Right renal pelvis (tissue), 4 donors: ENCODE measurements around the gene SGIP1. TPM values are rescaled to one million over a fixed set of nuclear protein-coding genes. Genes with fewer than 3 reads are reported as not detected.
"Not testable (repeated sequence)": the region's sequence is repeated elsewhere in the genome, so short reads cannot be mapped to it uniquely, and the experiment has no call there.

Experiments
- DNase-seq, 4 donors: peaks; one replicate each; pipeline ENCODE4 v3.0.0-alpha.2; 2013; ENCODE audit warnings: low read depth in 4 of 4, low spot score in 3 of 4, missing footprints in 1 of 4
- polyA plus RNA-seq, 4 donors: library from polyadenylated mRNA; unstranded; fragments of 120-200 nt; gene quantifications; one replicate each; pipeline ENCODE4 v1.2.1, GENCODE V29; 2013; ENCODE audit not compliant: insufficient read length in 4 of 4

SGIP1 gene
- polyA plus RNA-seq, 4 donors = 12.8 to 16.4 (median 15.4) TPM

GRCh38 chr1:66795839-66796238, 261.9 kb downstream of the SGIP1 start:
- not testable (repeated sequence) for DNase-seq

Other genes starting within 250 kb of the SGIP1 start
- gene DYNLT5, start 218.3 kb downstream of the SGIP1 start, polyA plus RNA-seq = 1 to 10 TPM; 1.4 to 3.6 (median 2.0) TPM